ENCODE results near the gene APLF. TPM values are rescaled to one million over a fixed set of nuclear protein-coding genes. Genes with fewer than 3 reads are reported as not detected.
A peak's percentile ranks its signal among the peaks of the same experiment; 100 is the strongest.

APLF gene
- total RNA-seq, 4 donors from 2014 or later: 2.3 to 4.8 (median 3.5) TPM

DNA sequence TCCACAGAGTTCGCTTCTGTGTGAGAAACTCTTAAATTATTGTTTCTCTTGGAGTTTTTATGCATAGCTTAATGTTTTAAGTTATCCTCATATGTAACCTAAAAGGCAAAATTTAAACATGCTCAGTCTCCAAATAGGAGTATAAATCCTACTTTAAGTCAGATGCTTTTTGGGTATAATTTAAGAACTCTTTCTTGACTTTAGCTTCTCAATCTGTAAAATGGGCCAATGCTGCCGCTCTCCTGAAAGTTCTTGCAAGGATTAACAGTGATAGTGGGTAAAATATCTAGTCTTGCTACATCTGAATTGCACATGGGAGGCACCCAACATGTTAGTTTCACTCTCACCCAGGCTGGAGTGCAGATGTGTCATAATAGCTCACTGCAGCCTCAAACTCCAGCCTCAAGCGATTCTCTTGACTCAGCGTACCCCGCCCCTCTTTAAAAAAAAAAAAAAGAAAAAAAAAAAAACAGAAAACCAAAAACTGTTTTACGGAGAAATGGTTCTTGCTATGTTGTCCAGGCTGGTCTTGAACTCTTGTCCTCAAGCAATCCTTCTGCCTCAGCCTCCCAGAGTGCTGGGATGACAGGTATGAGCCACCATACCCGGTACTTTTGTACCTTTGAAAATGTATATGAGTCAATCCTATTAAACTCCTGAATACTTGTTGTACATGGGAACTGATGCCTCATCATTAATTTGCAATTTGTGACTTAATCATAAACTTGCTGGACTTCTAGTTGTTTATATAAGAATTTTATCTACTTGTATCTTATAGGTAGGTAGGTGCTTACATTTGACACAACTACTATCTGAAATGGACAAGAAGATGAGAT lies 2.1 kb upstream of the APLF start:
- TF ChIP-seq POLR2A (IDR thresholded peaks at IDR 0.05): no peak
- TF ChIP-seq, protein P1, sequence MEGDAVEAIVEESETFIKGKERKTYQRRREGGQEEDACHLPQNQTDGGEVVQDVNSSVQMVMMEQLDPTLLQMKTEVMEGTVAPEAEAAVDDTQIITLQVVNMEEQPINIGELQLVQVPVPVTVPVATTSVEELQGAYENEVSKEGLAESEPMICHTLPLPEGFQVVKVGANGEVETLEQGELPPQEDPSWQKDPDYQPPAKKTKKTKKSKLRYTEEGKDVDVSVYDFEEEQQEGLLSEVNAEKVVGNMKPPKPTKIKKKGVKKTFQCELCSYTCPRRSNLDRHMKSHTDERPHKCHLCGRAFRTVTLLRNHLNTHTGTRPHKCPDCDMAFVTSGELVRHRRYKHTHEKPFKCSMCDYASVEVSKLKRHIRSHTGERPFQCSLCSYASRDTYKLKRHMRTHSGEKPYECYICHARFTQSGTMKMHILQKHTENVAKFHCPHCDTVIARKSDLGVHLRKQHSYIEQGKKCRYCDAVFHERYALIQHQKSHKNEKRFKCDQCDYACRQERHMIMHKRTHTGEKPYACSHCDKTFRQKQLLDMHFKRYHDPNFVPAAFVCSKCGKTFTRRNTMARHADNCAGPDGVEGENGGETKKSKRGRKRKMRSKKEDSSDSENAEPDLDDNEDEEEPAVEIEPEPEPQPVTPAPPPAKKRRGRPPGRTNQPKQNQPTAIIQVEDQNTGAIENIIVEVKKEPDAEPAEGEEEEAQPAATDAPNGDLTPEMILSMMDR (IDR thresholded peaks at IDR 0.05 in 4 of 5, conservative IDR thresholded peaks at IDR 0.05 in 1 of 5): no peak
- no peaks in the 10 kb centered on the region for H3K36me3 ChIP-seq
- H3K27me3 ChIP-seq: no peaks in the 10 kb centered on the region
- no peaks in the 10 kb centered on the region for H3K9me3 ChIP-seq
- DNase-seq (no peak), ATAC-seq (no peak)
- peaks cover 20 to 21% of the 10 kb centered on the region in 2 donors for H3K4me1 ChIP-seq
- H3K4me3 ChIP-seq: no peak overlapping the region
- intact Hi-C loops (cut with DNase I; ENCODE audit: low total_unique reads) (loop anchor here (10.0 kb wide), 2 partner anchors 130 to 840 kb away; no protein-coding TSS in a partner anchor), in situ Hi-C loops (cut with MboI; ENCODE audit: low sequenced_read_pairs in 4 of 4) (no loop called here)
- no peak overlapping the region for H3K27ac ChIP-seq

- DNase-seq (no peak), ATAC-seq (no peak)
- in situ Hi-C loops (cut with MboI; ENCODE audit: low sequenced_read_pairs in 4 of 4) (no loop called here), intact Hi-C loops (cut with DNase I; ENCODE audit: low total_unique reads) (loop anchor here (10.0 kb wide), 2 partner anchors 128 to 838 kb away; no protein-coding TSS in a partner anchor)
- H3K36me3 ChIP-seq: no peaks in the 10 kb centered on the region
- TF ChIP-seq POLR2A (IDR thresholded peaks at IDR 0.05): no peak
- TF ChIP-seq, protein P1 (IDR thresholded peaks at IDR 0.05 in 4 of 5, conservative IDR thresholded peaks at IDR 0.05 in 1 of 5): no peak
- H3K27ac ChIP-seq: peak overlapping the region; percentile 80 to 89 (median 86)
- no peaks in the 10 kb centered on the region for H3K9me3 ChIP-seq
- H3K27me3 ChIP-seq: no peaks in the 10 kb centered on the region
- peak overlapping the region; percentile 75 to 91 (median 83) for H3K4me3 ChIP-seq
- peaks cover 20 to 21% of the 10 kb centered on the region in 2 donors for H3K4me1 ChIP-seq
These were observed 1.0 kb upstream of the APLF start for GRCh38 chr2:68466361-68466777.

DNA sequence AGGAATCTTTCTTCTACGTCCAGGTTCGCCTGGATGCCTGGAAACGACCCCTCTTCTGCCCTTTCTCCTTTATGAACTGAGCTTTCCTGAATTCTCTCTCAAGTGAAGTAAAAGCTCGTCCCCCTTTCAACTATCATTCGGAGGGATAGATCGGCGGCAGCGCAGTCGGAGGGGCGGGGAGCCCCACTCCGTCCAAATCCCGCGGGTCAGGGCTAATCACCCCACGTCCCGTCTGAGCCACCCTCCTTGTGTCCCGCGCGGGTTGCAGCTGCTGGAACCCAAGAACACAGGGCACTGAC lies 658 bp upstream of the APLF start:
- no peaks in the 10 kb centered on the region for H3K27me3 ChIP-seq
- H3K4me3 ChIP-seq: peak overlapping the region; percentile 75 to 91 (median 83)
- peaks cover 20 to 21% of the 10 kb centered on the region in 2 donors for H3K4me1 ChIP-seq
- H3K27ac ChIP-seq: peak overlapping the region; percentile 80 to 89 (median 86)
- no peak for DNase-seq
- no peaks in the 10 kb centered on the region for H3K9me3 ChIP-seq
- intact Hi-C loops (cut with DNase I; ENCODE audit: low total_unique reads) (loop anchor here (10.0 kb wide), 2 partner anchors 128 to 838 kb away; no protein-coding TSS in a partner anchor), in situ Hi-C loops (cut with MboI; ENCODE audit: low sequenced_read_pairs in 4 of 4) (no loop called here)
- H3K36me3 ChIP-seq: no peaks in the 10 kb centered on the region
- no peak for TF ChIP-seq POLR2A (IDR thresholded peaks at IDR 0.05)
- TF ChIP-seq, protein P1 (IDR thresholded peaks at IDR 0.05 in 4 of 5, conservative IDR thresholded peaks at IDR 0.05 in 1 of 5): no peak
- no peak for ATAC-seq

- no peaks in the 10 kb centered on the region for H3K9me3 ChIP-seq
- H3K36me3 ChIP-seq: no peaks in the 10 kb centered on the region
- TF ChIP-seq, protein P1 (IDR thresholded peaks at IDR 0.05 in 4 of 5, conservative IDR thresholded peaks at IDR 0.05 in 1 of 5): no peak
- no peak for TF ChIP-seq POLR2A (IDR thresholded peaks at IDR 0.05)
- intact Hi-C loops (cut with DNase I; ENCODE audit: low total_unique reads): loop anchor here (10.0 kb wide), 2 partner anchors 126 to 836 kb away; no protein-coding TSS in a partner anchor
- peaks cover 20 to 21% of the 10 kb centered on the region in 2 donors for H3K4me1 ChIP-seq
- H3K27me3 ChIP-seq: no peaks in the 10 kb centered on the region
- no peak for ATAC-seq
- in situ Hi-C loops (cut with MboI; ENCODE audit: low sequenced_read_pairs in 4 of 4): no loop called here
- peak overlapping the region in 1 of 4 donors; percentile 75 for H3K4me3 ChIP-seq
- no peak overlapping the region for H3K27ac ChIP-seq
- no peak for DNase-seq
These were observed 1.4 kb downstream of the APLF start for GRCh38 chr2:68468801-68469200.

All from gastrocnemius medialis (tissue), 4 donors.